Stimulated activated CD8-positive, alpha-beta memory T cell treated with anti-CD3 and anti-CD28 coated beads, Interleukin-15, amount 100 ng/mL, for 4 hours (primary cell): Measurements from ENCODE around the gene SHISA4.
"Not testable (repeated sequence)": the region's sequence is repeated elsewhere in the genome, so short reads cannot be mapped to it uniquely, and the experiment has no call there.

Source experiments
- DNase-seq, 2 donors: peaks; one replicate each; pipeline ENCODE4 v3.0.0-alpha.2; 2020; ENCODE audit warnings: low read depth in 2 of 2

Gene SHISA4, protein sequence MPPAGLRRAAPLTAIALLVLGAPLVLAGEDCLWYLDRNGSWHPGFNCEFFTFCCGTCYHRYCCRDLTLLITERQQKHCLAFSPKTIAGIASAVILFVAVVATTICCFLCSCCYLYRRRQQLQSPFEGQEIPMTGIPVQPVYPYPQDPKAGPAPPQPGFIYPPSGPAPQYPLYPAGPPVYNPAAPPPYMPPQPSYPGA

DNA sequence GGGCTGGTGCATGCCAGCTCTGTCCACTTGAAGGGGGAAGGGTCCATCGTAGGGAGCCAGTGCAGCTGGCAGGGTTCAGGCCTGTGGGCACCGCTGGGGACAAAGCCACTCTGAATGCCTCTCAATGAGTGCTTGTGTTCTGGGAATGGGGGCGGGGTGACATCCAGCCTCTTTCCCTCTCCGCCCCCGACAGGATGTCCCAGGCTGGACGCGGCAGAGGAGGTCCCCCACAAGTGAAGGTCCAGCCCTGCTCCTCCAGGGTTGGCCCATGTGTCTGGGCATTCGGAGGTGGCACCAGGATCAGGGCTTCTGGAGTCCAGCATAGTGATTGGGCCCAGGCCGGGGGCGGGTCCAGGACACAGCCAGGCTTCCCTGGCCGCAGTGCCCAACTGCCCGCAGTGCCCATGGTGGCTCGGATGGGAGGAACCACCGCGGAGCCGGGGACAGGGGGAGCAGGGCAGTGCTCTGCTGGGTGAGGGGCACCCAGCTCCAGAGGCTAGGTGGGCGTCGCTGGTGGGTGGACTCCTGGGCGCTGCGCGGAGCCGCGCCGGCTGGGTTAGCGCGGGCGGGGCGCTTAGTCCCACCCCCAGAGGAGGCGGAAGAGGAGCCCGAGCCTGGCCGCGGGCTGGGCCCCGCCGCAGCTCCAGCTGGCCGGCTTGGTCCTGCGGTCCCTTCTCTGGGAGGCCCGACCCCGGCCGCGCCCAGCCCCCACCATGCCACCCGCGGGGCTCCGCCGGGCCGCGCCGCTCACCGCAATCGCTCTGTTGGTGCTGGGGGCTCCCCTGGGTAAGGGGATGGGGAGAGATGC, at the start of gene SHISA4:
Gene SHISA4 (plus strand): TSS at position 617 of the 808 bp plus-strand sequence. CDS start 97 bp downstream, at position 714.
- DNase-seq, result no peak

DNA sequence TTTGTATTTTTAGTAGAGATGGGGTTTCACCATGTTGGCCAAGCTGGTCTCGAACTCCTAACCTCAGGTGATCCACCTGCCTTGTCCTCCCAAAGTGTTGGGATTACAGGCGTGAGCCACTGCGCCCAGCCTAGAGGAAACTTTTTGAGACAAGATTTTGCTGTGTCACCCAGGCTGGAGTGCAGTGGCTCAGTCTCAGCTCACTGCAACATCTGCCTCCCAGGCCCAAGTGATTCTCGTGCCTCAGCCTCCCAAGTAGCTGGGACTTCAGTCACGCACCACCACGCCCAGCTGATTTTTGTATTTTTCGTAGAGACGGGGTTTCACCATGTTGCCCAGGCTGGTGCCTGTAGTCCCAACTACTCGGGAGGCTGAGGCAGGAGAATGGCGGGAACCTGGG, 49.6 kb upstream of the SHISA4 start:
- not testable (repeated sequence) for DNase-seq

DNA sequence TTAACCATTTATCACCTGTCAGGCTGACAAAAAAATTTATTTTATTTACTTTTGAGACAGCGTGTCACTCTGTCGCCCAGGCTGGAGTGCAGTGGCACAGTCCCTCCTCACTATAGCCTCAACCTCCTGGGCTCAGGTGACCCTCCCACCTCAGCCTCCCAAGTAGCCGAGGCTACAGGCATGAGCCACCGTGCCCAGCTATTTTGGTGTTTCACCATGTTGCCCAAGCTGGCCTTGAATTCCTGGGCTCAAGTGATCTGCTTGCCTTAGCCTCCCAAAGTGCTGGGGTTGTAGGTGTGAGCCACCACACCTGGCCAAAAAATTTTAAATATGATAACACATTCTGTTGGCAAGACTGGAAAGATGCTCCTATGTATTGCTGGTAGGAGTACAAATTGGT, 48.6 kb upstream of the SHISA4 start:
- no peak for DNase-seq

DNA sequence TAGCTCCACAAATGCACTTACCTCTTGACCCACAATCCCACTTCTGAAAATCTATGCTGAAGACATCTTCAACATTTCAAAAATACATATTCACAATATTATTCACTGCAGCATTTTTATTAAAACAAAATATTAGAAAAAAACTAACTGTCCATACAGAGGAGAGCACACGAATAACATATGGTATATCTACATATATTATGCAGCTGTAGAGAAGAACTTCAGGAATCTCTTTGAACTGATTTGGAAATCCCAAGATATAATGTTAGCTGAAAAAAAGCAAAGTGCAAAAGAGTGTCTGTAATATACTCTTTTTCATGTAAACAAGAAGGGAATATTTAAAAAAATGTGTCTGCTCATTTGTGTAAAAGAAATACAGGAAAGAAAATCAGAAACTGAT, 48.2 kb upstream of the SHISA4 start:
- DNase-seq, result no peak

DNA sequence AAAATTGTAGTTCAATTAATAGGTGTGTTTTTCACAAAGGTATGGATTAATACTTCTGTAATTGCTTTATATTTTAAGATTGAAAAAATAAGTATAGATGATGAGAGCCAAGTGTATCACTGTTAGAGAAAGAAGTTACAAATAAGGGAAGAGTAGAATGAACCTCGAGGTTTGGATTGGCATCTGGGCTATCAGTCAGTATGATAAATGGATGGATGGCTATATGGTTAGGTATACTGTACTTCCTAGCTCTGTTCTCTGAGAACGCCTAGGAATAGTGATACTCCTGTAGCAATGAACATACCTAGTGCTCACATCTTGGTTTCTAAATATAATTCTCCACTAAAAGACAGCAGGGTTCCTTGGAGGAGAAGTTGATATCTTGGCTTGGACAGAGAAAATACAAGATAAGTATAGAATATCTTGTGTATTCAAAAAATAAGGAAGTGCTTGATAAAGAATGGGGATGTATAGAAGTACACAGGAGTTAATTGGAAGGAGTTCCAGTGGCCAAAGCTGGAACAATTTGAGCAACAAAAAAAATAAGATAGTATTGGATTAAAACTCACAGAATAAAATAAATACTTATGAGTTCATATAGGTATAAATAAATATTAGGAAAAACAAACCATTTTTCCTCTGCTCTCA, 47.3 kb upstream of the SHISA4 start:
- DNase-seq, result no peak

DNA sequence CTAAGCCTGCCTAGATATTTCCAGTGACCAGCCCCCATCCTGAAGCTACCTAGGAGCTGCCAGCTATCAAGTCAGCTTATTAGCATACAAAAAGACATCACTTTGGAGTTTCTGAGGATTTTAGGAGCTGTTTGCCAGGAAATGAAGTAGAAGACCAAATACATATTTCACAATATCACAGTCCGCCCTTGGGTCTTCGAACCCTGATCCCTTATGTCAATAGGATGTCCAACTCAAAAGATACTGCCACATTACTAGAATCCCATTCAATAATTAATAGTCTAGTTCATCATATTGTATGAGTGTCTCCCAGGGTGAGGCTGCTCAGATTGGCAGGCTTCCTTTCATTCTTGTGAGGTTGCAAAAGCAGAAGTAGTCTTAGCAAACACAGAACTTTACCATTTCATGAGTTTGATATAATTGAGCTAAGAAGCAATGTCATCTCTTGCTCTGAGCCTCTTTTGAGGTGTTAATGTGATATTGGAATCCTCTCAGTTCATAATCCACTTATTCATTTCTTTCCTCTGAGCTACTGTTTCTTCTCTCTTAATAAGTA, 46.1 kb upstream of the SHISA4 start:
- no peak for DNase-seq

DNA sequence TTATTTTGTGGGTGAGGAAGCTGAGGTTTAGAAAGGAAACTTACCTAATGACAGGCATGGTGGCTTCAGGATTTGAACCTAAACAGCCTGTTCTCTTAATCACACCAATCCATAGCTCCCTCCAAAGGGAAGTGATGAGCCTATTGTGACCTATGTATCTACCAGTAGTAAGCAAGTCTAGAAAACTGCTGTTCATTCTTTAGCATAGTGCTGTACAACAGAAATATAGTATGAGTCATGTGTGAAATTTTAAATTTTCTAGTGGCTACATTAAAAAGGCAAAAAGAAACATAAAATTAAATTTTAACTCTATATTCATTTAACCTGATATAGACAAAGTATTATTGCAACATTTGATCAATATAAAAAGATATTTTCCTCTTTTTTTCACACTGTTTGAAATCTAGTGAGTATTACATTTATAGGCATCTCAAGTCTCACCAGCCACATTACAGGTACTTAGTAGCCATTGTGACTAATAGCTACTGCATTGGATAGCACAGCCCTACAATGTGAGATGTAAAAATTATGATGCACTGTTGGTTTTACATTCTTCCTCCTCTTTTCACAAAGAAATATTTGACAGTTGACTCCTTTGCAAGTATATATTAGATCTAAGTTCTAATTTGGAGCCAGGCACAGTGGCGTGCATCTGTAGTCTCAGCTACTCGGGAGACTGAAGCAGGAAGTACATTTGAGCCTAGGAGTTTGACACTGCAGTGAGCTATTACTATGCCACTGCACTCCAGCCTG, 43.2 kb upstream of the SHISA4 start:
- no peak for DNase-seq

DNA sequence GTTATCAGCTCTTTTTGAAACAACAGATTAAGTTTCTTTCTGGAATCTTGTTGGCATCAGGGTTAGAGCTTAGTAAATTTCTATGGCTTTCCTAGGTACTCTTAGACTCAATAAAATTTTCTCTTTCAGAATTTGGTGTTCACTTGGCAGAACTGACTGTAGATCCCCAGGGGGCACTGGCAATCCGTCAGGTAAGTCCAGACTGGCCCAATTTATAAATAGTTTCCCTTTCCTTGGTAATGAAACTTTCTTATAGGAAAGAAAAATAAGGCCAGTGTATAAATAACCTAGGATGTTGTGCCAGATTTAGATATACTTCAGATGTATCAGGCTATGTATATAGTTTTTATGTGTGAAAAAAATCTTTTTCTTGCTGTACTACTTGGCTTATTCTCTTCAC, 41.5 kb upstream of the SHISA4 start:
- DNase-seq, result no peak

DNA sequence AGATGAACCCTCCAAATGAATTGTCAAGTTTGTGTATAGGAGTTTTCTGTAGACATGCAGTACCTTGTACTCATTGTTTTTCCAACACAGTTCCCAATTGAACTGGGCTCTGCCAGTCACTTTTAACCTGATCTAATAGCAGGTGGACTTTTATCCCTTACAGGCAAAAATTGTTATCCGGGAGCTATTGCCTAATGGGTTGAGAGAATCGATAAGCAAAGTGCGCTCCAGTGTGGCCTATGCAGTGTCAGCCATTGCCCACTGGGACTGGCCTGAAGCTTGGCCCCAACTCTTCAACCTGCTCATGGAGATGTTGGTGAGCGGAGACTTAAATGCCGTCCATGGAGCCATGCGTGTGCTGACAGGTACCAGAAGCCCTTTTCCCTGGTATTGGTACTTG, 40.5 kb upstream of the SHISA4 start:
- DNase-seq, result no peak

DNA sequence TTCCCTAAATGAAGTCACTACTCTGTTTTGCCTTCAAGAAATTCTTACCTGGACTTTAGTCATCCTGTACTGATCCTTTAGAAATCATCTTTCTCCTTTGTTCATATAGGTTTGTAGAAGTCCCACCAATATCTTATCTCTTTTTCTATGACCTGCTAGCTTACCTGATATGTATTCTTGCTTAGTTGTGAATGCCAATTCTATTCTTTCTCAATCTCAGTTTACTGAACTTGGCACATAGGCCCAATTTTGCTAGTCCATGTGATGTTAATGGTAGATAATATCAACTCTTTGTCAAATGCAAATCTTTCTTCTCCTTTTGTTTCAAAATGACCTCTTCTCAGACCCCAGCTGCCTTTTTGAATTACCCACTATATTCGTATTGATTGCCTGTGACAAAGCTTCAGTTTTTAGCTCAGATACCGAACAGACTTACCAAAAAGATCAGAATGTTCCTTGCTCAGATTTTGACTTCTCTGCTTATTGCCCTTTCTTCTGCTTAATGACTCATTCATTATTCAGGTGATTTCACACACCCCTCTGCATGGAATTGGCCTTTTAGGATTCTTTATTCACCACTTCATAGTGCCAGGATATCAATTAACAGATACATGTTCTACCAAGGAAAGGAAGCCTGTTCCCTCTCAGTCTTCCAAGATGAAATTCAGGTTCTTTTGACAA, 39.2 kb upstream of the SHISA4 start:
- no peak for DNase-seq

DNA sequence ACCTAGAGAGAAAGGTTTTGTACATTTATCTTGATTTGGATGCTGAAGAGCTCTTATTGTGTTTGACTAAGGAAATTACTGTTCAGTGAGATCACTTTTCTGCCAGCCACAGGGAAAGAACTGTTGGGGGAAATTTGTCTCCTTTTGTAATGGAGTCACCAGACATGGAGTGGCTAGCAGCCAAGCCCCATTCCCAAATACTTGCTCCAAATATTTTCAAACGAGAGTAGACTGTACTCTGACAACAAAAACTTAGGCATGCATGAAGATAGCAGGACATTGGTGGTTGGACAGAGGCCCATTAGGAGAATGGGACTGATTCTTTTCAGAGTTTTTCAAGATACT, 38.7 kb upstream of the SHISA4 start:
- no peak for DNase-seq

DNA sequence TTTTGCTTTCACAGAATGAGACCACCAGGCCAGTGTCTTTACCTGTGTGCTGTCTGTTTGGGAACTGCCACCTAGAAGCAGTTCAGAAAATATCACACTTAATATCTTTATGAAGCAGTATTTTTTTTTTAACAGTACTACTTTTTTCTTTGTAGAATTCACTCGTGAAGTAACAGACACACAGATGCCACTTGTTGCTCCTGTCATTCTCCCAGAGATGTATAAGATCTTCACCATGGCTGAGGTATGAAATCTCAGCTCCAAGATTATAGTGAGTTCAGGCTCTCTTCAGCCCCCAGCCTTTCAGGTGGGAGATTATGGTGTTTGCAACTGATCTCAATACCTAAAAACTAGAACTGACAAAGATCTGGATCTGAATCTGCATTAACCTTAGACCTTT, 36.7 kb upstream of the SHISA4 start:
- no peak for DNase-seq

DNA sequence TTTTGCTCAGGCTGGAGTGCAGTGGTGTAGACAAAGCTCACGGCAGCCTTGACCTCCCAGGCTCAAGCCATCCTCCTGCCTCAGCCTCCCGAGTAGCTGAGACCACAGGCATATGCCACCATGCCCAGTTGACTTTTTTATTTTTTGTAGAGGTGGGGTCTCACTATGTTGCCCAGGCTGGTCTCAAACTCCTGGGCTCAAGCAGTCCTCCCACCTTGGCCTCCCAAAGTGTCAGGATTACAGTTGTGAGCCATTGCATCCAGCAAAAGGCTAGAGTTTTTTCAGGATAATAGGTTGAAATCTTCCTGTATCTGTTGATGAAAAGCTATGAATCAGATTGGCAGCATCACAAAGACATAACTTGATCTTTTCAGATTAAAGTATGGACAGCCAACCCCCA, 32.0 kb upstream of the SHISA4 start:
- DNase-seq, result not testable (repeated sequence)

DNA sequence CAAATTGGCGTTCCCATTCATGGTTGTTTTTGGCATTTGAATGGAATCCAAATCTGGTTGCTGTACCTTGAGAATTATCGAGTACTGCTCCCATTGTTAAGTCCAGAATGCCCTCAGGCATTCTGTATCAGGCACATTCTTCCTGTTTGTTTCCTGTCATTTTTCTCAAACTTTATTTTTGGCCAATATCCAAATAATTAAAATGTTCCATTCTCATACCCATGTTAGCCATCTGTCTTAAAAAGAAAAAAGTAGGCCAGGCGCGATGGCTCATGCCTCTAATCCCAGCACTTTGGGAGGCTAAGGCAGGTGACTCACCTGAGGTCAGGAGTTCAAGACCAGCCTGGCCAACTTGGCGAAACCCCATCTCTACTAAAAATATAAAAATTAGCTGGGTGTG, 29.3 kb upstream of the SHISA4 start:
- DNase-seq, result no peak

DNA sequence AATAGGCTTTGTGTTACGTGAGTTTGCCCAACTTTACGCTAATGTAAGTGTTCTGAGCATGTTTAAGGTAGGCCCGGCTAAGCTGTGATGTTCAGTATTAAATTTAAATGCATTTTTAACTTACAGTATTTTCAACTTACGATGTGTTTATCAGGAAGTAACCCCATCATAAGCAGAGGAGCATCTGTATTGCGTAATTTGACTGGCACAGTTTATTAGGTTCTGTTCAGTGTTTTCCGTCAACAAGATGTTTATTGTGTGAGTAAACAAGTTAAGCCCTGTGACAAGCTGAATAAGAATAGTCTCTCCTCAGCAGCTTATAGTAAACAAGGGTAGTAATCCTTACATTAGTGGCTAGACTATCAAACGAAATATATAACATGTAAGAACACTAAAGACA, 27.2 kb upstream of the SHISA4 start:
- no peak for DNase-seq

DNA sequence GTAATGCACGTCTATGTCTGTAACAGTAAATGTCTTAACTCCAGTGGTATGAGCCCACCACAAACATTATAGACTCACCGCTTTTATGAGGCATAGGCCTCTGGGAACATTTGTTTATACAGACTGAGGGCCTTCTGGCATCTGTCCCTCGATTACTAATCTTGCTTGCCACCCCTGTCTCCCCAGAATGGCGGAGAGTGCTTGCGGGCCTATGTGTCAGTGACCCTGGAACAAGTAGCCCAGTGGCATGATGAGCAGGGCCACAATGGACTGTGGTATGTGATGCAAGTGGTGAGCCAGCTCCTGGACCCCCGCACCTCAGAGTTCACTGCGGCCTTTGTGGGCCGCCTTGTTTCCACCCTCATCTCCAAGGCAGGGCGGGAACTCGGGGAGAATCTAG, 18.3 kb upstream of the SHISA4 start:
- DNase-seq, result no peak

DNA sequence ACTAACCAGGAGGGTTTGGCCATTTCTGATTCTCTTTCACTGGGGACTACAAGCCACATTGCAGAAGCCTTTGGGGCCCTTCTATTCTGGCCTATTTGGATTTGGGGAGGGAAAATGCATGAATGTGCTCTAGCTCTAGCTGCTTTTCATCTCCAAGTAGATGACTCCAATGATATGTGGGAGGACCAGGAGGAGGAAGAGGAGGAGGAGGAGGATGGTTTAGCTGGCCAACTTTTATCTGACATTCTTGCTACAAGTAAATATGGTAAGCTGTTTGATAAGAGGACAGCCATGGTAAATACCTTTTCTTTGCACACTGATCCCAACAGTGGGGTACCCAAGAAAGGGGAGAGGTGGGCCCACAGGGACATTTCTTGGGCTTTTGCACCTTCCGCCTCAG, 14.0 kb upstream of the SHISA4 start:
- DNase-seq, result no peak

DNA sequence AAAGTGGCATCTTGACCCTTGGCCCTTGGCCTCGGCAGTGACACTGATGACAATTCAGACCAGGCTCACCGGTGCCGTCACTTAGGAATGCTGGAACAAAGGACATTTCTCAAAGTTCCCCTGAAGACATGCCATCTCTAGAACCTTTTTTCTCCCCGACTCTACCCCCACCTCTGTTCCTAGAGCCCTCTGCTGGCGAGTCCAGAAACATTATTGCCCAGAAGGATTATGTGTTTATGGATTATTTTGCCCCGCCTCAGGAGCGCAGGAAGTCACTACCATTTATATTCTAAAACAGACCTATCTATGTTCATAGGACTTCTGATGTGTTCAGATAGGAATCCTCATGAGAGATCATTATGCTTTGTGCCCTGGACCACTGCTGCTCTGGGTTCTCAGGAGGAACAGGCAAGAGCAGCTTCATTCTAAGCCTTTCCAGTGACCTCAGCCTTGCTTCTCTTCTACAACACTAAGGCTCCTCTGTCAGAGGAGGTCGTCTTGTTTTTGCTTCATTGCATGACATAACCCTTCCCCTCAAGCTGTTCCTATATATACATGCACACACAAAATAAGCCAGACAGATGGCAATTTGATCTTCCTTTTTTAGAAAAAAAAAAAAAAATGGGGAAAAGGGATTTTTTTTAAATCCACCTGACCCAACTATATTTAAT, 12.4 kb upstream of the SHISA4 start:
- no peak for DNase-seq

DNA sequence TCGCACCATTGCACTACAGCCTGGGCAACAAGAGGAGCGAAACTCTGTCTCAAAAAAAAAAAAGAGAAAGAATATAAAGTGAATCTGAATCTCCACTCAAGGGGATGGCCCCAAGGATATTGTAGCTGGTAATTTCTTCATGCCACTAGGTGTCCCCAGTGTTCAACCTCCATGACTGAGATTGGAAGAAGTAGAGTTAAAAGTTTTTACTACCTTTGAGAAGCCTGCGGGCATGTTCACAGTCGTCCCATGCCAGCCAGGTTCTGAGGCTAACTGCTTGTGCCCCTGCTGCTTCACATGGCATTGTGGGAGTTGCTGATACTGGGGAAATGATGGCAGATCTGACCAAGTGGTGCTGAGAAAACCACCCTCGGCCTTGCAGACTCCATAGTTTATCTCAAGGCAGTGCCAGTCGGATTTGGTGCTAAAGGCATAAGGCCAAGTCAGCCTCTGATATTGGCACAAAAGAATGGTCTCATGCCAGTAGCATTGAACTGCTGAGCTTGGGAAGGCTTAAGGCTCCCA, 10.8 kb upstream of the SHISA4 start:
- DNase-seq, result no peak

DNA sequence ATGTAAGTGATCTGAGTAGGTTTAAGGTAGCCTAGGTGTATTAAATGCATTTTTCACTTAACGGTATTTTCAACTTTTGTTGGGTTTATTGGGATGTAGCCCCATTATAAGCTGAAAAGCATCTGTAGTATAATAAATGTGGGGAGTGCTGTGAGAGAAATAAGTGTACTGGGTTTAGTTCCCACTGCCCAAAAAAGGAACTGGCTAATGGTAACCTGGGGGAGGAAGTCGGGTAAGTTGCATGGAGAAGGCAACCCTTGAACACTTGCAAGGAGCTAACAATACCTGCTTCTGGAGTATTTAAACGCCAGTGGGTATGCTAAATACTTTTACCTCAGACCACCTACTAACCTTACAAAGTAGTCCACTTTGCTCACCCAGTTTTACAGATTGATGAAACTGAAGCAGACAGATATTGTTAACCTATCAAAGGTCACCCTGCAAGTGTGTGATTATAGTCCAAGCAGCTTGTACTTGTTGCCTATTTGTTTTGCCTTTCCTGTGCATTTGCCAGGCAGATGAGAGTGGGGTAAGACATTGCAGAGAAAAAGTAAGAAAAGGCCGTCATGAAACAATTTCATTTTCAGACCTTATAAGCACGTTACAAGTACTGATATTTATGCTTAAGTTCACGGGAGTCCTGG, 7.6 kb upstream of the SHISA4 start:
- no peak for DNase-seq
